Measurements from ENCODE around the gene TTC21A.

Gene TTC21A

DNA sequence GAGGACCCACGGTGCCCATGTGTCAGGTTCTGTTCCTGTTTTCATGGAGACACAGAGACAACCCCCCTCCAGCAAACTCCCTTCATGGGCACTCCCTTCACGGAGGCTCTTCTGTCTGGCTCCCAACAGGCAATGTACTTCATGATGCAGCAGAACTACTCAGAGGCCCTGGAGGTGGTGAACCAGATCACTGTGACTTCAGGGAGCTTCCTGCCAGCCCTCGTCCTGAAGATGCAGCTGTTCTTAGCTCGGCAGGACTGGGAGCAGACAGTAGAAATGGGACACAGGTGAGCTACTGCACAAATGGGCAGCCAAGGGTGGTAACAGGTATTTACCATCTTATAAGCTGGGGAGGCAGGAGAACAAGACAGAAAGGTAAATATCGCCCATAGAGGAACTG lies 7.0 kb downstream of the TTC21A start:
- DNase-seq (ENCODE audit: low read depth in 3 of 3) = no peak

DNA sequence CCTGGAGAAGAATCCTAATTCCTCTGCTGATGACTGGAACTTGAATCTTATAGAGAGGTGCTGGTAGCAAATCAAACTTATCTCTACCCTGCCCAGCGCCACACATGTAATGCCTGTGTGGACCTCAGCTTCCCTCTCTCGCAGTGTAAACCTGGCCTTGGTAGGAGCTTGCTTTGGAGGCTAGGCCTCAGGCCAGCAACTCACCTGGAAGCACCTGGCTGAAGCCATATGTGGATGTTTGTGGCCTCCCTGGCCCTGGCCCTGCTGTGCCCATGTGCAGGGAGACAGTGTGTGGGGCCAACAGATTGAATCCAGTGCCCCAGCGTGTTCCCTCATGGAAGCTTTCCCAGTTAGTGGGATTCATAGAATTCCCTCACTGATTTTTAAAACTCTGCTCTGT lies 8.4 kb downstream of the TTC21A start:
- no peak for DNase-seq (ENCODE audit: low read depth in 3 of 3)

DNA sequence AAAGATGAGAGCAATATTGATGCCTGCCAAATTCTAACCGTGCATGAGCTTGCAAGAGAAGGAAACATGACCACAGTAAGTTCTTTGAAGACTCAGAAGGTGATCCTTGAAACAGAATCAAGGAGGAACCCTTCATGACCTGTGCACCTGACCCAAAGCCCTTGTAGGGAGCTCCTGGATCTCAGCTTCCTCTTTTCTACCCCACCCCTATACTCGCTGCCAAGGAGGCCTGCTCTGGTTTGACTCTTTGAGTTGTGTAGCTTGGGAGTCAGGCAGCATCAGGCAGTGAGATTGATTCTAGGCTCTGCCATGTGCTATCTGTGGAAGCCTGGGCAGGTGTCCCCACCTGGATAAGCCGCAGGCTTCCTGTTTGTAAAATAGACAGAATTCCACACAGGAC lies 10.6 kb downstream of the TTC21A start:
- no peak for DNase-seq (ENCODE audit: low read depth in 3 of 3)

DNA sequence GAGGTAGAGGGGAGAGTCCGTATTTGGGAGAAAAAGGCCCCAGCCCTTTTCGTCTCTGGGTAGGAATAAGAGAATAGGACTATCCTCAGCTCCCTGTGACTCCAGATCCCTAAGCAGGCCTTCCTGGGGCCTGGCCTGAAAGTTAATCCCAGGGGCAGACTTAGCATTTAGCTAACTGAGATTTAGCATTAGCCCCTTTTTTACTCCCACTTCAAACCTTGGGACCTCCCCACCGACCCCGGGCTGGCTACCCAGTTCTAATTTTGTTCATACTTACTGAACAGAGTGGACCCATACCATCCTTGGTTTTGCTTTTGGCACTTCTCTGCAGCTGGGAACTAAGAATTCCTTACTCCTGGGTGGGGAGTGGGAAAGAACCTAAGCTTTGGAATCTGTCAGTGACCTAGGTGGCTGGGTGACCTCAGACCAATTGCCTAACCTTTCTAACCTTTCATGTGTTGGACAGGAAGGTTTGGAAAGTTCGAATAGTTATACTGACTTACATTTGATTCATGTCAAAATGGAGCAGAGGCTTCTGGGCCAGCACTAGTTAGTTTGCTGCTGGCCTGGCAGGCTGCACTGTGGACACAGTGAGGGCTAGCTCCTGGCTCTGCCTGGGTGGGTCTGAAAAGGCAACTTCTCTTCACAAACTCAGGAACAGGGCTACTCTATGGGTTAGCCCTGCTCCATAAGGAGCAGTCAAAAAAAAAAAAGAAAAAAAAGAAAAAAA lies 11.6 kb downstream of the TTC21A start:
- DNase-seq (ENCODE audit: low read depth in 3 of 3) = no peak

DNA sequence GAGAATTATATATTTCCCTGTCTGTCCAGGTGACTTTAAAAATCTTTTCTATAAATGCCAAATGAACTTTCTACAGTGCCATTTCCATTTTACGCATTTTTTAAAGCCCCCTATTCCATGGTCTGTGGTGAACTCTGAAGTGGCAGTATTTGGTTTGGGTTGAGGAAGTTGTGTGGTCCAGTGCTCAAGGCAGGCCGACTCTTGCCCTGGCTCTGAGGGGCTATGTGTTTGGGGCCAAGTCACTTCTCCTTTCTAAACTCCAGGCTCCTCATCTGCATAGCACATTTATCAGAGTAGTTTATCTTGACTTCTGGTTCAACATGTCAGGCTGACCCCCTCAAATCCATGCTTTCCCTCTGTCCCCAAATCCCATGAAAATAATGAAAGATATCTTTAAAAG lies 14.1 kb downstream of the TTC21A start:
- DNase-seq (ENCODE audit: low read depth in 3 of 3) = no peak

DNA sequence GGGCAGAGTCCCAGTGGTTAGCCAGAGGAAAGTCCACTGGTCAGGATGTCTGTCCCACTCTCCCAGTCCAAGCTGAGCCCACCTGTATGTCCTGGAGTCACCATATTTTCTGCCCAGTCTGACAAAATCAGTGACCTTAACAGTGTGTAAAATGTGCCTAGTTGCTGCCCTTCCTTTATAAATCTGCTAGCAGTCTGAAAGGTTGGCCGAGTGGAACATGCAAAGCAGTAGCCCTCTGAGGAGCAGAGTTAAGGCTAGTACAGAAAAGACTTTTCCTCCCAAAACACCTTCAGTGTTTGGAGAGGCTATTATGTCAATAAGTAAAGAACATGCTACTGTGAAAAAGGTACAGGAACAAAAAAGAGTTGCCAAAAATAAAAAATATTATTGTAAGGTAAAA lies 15.3 kb downstream of the TTC21A start:
- DNase-seq (ENCODE audit: low read depth in 3 of 3) = no peak

GRCh38 chr3:39124876-39125840 lies 17.7 kb downstream of the TTC21A start:
- DNase-seq (ENCODE audit: low read depth in 3 of 3) = no peak

DNA sequence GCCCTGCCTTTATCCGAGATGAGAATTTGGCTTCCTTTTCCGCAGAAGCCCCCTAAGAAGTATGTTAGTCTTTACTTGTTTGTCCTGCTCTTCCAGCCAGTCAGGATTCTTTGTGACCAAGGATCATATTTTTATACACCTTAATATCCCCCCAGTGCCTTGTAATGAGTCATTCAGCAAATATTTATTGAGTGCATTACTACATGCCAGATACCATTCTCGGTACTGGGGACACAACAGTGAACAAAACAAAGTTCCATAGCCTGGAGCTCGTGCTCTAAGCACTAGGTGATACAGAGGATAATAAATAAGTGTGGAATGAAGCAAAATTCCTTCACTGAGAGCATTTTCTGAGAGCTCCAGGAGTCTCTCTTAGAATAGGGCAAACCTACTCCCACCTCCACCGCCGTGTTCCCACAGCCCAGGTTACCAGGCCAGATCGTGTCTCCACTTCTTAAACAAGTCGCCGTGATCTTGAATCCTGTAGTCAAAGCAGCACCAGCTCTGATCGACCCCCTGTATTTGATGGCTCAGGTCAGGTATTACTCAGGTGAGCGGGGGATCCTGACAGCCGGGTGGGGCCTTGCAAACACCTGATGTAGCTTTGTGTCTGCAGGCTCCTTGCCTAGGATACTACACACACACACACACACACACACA lies 18.5 kb downstream of the TTC21A start:
- DNase-seq (ENCODE audit: low read depth in 3 of 3) = no peak

GRCh38 chr3:39126532-39127071 lies 19.1 kb downstream of the TTC21A start:
- DNase-seq (ENCODE audit: low read depth in 3 of 3) = no peak

DNA sequence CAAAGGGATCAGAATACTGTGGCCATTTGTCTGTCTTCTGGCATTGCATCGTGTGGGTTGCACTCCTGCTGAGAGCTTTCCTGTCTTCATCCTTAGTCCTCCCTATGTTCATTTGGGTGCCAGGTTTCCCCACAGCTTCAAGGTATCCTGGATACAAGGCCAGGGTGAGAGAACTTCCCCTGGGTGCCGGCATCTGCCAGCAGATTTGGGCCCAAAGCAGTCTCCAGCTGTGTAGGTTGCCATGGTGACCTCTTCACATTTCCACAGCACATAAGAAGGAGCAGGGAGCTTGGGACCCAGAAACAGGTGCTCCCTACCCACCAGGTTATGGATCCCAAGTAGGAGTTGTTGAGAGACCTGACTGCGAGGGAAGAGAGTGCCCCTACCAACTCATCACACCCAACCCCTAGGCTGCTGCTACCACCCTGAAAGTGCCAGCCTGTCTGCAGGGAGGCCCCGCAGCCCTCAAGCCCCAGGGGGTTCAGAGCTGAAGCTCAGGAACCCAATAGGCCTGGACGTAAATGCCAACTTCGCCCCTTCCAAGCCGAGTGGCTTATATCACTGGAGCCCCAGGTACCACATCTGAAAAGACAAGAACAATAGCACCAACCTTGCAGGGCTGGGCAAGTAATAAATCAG lies 19.9 kb downstream of the TTC21A start:
- DNase-seq (ENCODE audit: low read depth in 3 of 3) = no peak

DNA sequence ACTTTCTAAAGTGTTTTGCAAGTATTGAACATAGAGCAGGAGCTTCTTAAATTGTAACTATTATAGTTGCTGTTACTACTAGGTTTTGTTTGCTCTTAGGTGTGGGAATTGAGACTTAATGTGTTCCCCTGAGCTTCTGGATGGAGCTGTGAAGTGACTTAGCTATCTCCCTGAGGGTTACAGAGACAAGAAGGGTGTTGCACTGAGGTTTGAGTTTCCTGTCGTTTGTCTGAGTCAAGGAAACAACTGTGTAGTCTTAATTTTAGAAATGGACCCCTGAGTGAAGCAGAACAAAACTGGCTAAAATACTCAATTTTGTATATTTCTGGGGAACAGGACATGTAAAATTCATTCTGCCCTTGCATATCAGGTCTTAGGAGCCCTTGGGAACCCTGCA lies 20.4 kb downstream of the TTC21A start:
- no peak for DNase-seq (ENCODE audit: low read depth in 3 of 3)

DNA sequence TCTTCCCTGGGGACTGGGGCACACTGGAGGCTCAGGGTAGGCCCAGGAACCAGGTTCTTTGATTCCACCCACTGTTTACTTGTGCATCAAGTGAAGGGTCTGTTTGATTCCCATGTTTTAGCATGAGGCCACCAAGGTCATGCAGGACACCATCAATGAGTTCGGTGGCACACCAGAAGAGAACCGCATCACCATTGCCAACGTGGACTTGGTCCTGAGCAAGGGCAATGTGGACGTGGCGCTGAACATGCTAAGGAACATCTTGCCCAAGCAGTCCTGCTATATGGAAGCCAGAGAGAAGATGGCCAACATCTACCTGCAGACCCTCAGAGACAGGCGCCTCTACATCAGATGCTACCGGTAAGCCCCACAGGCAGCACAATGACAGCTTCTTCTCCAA lies 21.5 kb downstream of the TTC21A start:
- DNase-seq (ENCODE audit: low read depth in 3 of 3) = no peak

DNA sequence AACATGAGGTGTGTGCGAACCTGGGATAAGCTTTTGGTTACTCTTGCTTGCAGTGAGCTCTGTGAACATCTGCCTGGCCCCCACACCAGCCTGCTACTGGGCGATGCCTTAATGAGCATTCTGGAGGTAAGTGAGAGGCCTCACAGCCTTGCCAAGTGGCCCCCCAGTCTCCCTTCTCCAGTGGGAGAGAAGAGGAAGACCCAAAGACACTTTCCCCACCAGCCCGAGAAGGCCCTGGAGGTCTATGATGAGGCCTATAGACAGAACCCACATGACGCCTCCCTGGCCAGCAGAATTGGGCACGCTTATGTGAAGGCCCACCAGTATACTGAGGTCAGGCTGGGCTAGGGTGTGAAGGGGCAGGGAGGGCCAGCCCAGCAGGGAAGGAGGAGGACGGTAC lies 22.5 kb downstream of the TTC21A start:
- DNase-seq (ENCODE audit: low read depth in 3 of 3) = no peak

- no peak for DNase-seq (ENCODE audit: low read depth in 3 of 3)
Observed at GRCh38 chr3:39130693-39131265, 23.3 kb downstream of the TTC21A start.

- no peak for DNase-seq (ENCODE audit: low read depth in 3 of 3)
Observed at GRCh38 chr3:39132096-39133092, 24.9 kb downstream of the TTC21A start.

GRCh38 chr3:39133093-39133490 lies 25.6 kb downstream of the TTC21A start:
- DNase-seq (ENCODE audit: low read depth in 3 of 3) = no peak

- DNase-seq (ENCODE audit: low read depth in 3 of 3) = no peak
Observed at GRCh38 chr3:39133822-39134221, 26.3 kb downstream of the TTC21A start.

- no peak for DNase-seq (ENCODE audit: low read depth in 3 of 3)
Observed at GRCh38 chr3:39134305-39134704, 26.8 kb downstream of the TTC21A start.

DNA sequence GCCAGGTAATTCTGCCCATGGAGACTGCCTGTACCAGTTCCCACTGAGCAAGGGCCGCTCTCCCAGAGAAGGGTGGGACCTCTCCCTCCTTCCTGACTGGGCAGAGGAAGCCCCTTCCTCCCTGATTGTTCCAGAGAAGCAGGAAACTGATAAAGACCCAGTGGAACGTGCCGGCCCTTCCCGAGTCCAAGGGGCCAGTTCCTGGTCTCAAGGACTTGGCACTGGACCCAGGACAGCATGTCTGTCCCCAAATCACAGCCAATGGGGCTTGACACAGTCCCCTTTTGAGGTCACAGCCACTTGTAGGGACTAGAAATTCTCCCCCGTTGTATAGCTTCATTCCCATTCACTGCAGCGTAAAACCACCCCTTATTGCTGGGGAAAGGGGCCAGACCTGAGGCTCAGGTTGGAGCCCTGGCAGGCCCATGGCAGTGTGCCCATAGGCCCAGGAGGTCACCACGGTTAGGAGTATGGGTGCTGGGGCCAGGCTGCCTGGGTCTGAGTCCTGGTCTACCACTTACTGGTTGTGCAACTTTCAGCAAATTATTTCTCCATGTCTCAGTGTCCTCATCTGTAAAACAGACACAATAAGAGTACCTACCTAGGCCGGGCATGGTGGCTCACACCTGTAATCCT lies 27.8 kb downstream of the TTC21A start:
- no peak for DNase-seq (ENCODE audit: low read depth in 3 of 3)
